Activated naive CD8-positive, alpha-beta T cell (primary cell): ENCODE results near the gene CCDC47.
A peak's percentile ranks its signal among the peaks of the same experiment; 100 is the strongest.

Experiments used
- H3K27ac Mint-ChIP-seq: one replicate; pipeline ENCODE4 v1.8.0; 2021; ENCODE audit warnings: mixed read lengths
- H3K27me3 Mint-ChIP-seq: one replicate; pipeline ENCODE4 v1.8.0; 2021; ENCODE audit warnings: mixed read lengths
- H3K36me3 Mint-ChIP-seq: one replicate; pipeline ENCODE4 v1.8.0; 2021; ENCODE audit warnings: mixed read lengths
- H3K4me1 Mint-ChIP-seq: one replicate; pipeline ENCODE4 v1.8.0; 2021; ENCODE audit warnings: low read depth, mixed read lengths
- H3K4me3 Mint-ChIP-seq: one replicate; pipeline ENCODE4 v1.8.0; 2021; ENCODE audit warnings: mild to moderate bottlenecking, mixed read lengths
- H3K9me3 Mint-ChIP-seq: one replicate; pipeline ENCODE4 v1.8.0; 2021; ENCODE audit warnings: low read depth, mixed read lengths

The CCDC47 gene

DNA sequence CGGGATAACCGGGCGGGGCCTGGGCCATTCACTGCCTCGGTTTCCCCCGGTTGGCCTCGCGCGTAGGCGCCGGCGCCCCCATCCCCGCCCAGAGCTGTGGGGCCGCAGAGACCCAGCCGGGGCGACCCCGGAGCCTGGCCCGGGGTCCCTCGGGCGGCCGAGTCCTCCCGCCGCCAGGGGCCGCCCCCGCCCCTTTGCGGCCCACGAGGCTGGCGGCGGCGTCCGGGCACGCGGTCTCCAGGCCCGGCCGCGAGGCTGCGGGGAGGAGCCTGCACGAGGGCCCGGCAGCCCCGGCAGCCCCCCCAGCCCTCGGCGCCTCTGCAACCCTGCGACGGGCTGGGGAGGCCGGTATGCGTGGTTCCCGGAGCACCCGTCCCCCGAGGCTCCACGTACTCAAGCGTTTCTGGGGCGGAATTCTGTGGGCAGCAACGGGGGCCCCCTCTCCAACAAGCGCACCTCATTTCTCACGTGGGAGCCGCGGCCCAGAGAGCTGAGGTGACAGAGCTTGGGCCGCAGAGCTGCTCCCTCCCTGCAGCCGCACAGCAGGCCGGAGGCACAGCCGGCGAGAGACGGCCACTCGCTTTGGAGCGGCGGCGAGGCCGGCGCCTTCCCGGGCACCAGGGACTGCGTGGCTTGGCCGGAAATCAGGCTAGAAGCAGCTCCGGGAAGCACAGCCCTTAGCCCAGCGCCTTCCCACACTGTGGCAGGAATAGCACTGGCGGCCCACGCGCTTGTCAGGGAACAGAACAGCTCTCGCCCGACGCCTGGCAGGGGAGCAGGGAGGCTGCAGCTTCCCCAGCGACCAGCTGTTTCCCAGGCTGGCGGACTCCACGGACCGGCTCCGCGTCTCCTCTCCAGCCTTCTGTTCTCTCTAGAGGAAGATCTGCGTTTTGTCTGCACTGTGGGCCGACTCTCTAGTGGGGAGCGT is 72.6 kb downstream of the CCDC47 start:
- Mint-ChIP-seq H3K9me3 (no peaks in the 10 kb centered on the region), H3K36me3 (peaks cover 3% of the 10 kb centered on the region), H3K27ac (peak overlapping the region; percentile 96), H3K4me1 (peaks cover 65% of the 10 kb centered on the region), H3K27me3 (no peaks in the 10 kb centered on the region), H3K4me3 (peak overlapping the region; percentile 92)

DNA sequence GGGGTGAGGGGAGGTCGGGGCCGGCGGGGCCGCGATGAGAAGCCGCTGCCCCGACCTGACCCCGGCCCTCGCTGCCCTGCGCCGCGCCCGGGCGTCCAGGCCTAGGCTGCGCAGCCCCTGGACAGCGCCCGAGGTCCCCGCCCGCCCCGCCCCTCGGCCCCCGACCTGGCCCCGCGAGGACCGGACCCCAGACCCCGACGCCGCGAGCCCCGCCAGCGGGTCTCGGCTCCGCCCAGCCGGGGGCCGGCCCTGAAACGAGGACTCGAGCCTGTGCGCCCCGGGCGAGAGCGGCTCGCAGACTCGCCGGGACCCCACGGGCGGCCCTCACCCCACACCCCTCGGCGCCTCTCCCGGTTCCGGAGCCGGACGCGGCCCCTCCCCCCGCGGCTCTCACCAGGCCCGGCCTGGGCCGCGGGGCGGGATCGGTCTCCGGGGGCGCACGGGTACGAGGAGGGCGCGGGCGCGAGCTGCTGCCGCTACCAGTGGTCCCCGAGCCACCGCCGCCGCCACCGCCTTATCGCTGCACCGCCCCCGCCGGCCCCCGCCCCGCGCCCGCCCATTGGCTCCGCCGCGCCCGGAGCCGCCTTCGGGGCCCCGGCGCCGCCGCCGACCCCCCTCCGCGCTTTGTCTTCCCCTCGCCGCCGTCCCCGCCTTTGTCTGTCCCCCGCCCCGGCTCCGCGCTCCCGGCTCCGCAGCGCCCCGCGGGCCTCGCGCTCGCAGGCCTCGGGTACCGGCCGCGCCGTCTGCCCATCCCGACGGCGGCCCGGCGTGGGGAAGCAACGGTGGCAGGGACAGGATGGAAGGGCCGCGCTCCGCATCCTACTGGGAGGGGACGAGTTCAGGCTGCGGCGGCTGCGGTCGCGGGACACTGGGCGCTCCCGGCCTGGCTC is 73.5 kb downstream of the CCDC47 start, which contains the start of gene LIMD2:
Gene LIMD2 (minus strand): TSS at position 488 of the 890 bp plus-strand sequence. CDS start 827 bp downstream, outside the sequence.
- H3K4me3 Mint-ChIP-seq: peak within 1 kb of the TSS; percentile 92
- peaks cover 3% of the 10 kb centered on the region for H3K36me3 Mint-ChIP-seq
- H3K9me3 Mint-ChIP-seq: no peaks in the 10 kb centered on the region
- H3K4me1 Mint-ChIP-seq: peaks cover 66% of the 10 kb centered on the region
- no peaks in the 10 kb centered on the region for H3K27me3 Mint-ChIP-seq
- peak within 1 kb of the TSS; percentile 96 for H3K27ac Mint-ChIP-seq

DNA sequence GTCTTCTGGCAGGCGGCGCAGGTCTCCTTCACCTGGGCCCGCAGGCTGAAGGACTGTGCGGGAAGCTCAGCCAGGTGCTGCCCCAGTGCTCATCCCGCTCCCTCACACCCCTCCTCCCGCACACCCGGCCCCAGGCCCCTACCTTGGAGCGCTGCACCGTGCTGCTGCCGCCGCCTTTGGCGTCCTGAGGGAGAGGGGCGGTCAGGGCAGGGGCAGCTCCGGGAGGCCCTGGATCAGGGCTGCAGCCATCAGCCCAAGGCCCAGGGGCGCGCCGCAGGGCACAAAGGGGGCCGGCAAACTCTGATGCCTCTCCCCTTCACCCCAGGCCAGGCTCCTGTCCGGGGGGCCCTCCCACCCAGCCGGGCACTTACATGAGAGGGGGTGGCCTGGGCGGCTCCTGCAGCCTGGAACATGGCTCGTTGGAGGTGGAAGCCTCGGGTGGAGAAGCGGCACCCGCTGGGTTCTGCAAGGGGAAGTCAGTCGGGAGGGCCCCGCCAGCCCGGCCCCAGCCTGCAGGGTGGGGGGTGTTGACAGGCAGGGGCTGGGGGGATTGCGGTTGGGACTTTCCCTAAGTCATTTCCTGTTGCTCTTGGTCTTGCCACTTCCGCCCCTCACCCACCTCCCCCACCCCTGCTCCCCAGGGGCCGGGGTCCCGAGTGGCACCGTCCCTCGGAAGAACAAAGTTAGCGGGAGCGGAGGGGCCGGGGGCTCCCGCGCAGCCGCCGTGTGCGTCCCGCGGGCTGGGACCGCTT is 74.3 kb downstream of the CCDC47 start:
- Mint-ChIP-seq H3K36me3 (peaks cover 3% of the 10 kb centered on the region), H3K27ac (peak overlapping the region; percentile 64), H3K27me3 (no peaks in the 10 kb centered on the region), H3K4me1 (peaks cover 67% of the 10 kb centered on the region), H3K4me3 (peak overlapping the region; percentile 90), H3K9me3 (no peaks in the 10 kb centered on the region)

DNA sequence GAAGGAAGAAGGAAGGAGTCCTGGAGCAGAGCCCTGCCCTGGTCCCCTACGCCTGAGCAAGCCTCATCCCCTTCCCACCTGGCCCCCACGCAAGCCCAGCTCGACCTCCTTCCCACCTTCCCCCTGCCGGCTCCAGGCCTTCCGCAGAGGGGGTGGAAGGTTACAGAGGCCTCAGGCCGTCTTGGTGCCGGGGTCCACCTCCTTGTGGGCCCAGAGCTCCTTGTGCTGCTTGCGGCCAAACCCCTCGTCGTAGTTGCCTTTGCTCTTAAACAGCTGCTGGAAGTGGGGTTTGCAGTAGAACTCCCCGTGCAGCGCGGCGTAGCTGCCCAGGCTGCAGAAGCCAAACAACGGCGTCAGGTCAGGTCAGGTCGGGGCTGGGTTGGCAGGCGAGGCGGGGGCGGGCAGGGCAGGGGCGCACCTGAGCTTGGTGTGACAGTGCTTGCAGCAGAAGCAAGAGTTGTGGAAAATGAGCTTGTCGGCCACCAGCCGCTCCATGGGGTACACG is 75.0 kb downstream of the CCDC47 start:
- H3K4me1 Mint-ChIP-seq: peaks cover 67% of the 10 kb centered on the region
- no peaks in the 10 kb centered on the region for H3K27me3 Mint-ChIP-seq
- H3K27ac Mint-ChIP-seq: peak overlapping the region; percentile 93
- H3K36me3 Mint-ChIP-seq: peaks cover under 1% of the 10 kb centered on the region
- peak overlapping the region; percentile 90 for H3K4me3 Mint-ChIP-seq
- no peaks in the 10 kb centered on the region for H3K9me3 Mint-ChIP-seq

DNA sequence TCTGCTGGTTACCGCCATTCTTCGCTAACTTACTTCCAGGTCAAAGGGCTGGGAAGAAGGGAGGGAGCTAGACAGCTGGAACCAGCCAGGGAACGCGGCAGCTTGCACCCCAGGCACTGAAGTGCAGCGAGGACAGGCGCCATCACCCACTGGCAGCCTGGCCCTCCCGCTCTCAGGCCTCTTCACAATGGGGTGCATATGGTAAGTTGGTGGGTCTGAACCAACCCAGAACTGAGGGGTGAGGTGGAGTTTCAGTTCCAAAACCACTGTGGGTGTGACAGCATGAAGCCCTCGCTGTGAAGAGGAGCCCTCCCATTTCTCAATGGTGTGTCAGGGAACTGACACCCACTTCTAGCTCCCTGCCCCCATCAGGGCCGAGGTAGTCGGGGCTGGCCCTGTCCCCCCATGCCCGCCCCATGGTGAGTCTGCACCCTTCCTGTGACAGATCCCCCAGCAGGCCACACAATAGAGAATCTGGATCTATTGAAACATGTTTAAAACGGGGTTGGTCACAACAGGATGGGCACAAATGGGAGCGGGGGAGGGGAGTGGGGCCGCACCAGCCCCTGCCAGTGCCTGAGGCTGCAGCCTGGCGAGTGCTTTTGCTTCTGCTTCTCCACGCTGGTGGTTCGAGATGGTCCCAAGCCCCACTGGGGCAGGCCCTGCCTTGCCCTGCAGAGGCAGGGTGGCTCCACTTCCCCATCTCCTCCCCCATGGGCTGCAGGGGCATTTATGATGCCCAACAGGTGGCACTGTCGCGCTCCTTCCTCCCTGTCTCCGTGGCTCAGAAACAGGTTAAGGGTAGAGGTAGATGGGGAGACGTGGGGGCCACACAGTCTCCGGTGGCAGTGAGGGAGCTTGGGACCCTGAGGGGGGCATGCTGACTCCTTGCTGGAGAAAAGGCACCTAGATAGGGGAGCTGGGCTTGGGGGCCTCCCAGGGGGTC is 75.8 kb downstream of the CCDC47 start:
- Mint-ChIP-seq H3K36me3 (no peaks in the 10 kb centered on the region), H3K27me3 (no peaks in the 10 kb centered on the region), H3K4me3 (peak overlapping the region; percentile 90), H3K27ac (peak overlapping the region; percentile 93), H3K4me1 (peaks cover 66% of the 10 kb centered on the region), H3K9me3 (no peaks in the 10 kb centered on the region)

DNA sequence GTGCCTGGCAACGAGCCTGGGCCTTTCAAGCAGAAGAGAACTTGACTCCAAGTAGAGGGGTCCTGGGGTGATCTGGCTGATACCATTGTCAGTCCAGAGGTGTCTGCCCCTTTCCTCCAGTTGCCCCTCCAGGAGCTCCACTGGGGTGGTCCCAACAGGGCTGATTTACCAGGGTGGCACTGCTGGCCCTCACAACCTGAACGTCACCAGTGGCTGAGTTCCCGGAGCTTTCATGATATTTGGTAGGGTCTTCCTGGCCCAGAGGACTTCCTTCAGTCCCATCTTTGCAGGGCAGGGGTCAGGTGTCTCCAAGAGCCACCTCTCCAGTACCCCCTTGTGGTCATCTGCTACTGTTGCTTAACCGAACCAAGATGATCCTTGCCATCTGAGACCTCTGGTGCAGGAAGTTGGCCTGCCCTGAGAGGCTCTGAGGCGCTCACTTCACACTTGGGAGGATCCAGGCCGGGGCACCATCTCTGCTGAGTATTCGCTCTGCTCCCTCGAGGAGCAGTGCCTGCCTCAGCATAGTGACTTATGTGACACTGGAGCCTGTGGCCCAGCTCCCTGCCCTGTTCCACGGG is 76.9 kb downstream of the CCDC47 start:
- Mint-ChIP-seq H3K27ac (peak overlapping the region; percentile 93), H3K4me3 (peak overlapping the region; percentile 90), H3K27me3 (no peaks in the 10 kb centered on the region), H3K4me1 (peaks cover 65% of the 10 kb centered on the region), H3K9me3 (no peaks in the 10 kb centered on the region), H3K36me3 (no peaks in the 10 kb centered on the region)

DNA sequence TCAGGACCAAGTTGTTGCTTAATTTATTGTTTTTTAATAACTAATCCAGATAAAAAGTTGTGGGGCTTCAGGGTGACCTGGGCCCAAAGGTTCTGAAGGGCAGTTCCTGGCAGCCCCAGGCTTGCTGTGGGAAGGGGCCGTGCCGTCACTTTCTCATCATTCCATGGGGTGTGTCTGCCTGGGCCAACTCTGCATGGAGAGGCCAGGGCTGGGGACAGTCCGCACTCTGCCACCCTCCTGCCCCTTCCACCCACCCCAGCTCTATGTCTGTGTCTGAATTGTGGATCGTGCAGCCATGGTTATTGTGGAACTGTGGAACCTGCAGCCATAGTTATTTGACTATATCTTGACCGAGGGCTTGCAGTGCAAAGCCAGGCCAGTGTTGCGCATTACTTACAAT is 77.5 kb downstream of the CCDC47 start:
- H3K36me3 Mint-ChIP-seq: no peaks in the 10 kb centered on the region
- no peaks in the 10 kb centered on the region for H3K9me3 Mint-ChIP-seq

More for the DNA sequence above, 77.5 kb downstream of the CCDC47 start:
- H3K4me1 Mint-ChIP-seq: peaks cover 60% of the 10 kb centered on the region
- H3K27me3 Mint-ChIP-seq: no peaks in the 10 kb centered on the region
- peak overlapping the region; percentile 94 for H3K27ac Mint-ChIP-seq
- H3K4me3 Mint-ChIP-seq: peak overlapping the region; percentile 90
